Progenitor cell of endocrine pancreas (in vitro differentiated cells): ENCODE results near the gene KCNQ4. TPM values are rescaled to one million over a fixed set of nuclear protein-coding genes. Genes with fewer than 3 reads are reported as not detected.

Source experiments
- DNase-seq: peaks from one replicate; pipeline ENCODE4 v3.0.0; 2021; ENCODE audit warnings: low spot score; ENCODE audit not compliant: unreplicated experiment
- H3K27ac Mint-ChIP-seq: 2 replicates; pipeline ENCODE4 v1.8.0; 2021; ENCODE audit warnings: mild to moderate bottlenecking, moderate library complexity, mixed read lengths
- H3K27me3 Mint-ChIP-seq: 2 replicates; pipeline ENCODE4 v1.8.0; 2021; ENCODE audit warnings: mixed read lengths
- H3K36me3 Mint-ChIP-seq: 2 replicates; pipeline ENCODE4 v1.8.0; 2022; ENCODE audit warnings: mixed read lengths; ENCODE audit not compliant: insufficient read depth
- H3K4me1 Mint-ChIP-seq: 2 replicates; pipeline ENCODE4 v1.8.0; 2021; ENCODE audit warnings: low read depth, mixed read lengths
- H3K4me3 Mint-ChIP-seq: 2 replicates; pipeline ENCODE4 v1.8.0; 2021; ENCODE audit warnings: low read depth, mild to moderate bottlenecking, moderate library complexity, mixed read lengths
- H3K9me3 Mint-ChIP-seq: 2 replicates; pipeline ENCODE4 v1.8.0; 2021; ENCODE audit warnings: low read depth, mixed read lengths
- total RNA-seq: library from RNA; stranded (reverse); gene quantifications from 2 replicates; pipeline ENCODE4 v1.2.1, GENCODE V29; 2021
- TF ChIP-seq, protein P1 (sequence below): fragments of 200-600 bp; sonication (generic); IDR thresholded peaks from one replicate; pipeline ENCODE4 v1.5.0; 2021; ENCODE audit warnings: antibody characterized with exemption, mild to moderate bottlenecking; ENCODE audit not compliant: unreplicated experiment

Gene KCNQ4
- total RNA-seq, 1 donor from 2014 or later: 0.67 TPM

DNA sequence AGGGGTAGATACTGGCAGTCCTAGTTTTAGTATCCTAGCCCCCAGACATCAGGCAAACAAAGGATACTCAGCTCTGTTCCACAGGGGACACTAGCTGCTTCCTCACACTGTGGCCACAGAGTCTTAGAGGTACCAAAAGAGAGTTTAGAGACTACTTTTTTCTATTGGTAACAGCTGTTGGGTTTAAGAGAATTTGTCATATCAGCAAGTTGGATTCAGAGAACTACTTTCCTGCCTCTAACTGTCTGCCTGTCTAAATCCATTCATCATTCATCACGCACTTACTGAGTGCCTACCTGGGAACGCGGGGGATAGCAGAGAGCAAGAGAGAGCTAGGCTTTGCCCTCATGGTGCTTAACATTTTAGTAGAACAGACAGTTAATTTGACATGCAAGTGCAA lies 27.1 kb upstream of the KCNQ4 start:
- TF ChIP-seq, protein P1, sequence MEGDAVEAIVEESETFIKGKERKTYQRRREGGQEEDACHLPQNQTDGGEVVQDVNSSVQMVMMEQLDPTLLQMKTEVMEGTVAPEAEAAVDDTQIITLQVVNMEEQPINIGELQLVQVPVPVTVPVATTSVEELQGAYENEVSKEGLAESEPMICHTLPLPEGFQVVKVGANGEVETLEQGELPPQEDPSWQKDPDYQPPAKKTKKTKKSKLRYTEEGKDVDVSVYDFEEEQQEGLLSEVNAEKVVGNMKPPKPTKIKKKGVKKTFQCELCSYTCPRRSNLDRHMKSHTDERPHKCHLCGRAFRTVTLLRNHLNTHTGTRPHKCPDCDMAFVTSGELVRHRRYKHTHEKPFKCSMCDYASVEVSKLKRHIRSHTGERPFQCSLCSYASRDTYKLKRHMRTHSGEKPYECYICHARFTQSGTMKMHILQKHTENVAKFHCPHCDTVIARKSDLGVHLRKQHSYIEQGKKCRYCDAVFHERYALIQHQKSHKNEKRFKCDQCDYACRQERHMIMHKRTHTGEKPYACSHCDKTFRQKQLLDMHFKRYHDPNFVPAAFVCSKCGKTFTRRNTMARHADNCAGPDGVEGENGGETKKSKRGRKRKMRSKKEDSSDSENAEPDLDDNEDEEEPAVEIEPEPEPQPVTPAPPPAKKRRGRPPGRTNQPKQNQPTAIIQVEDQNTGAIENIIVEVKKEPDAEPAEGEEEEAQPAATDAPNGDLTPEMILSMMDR: no peak
- no peak overlapping the region for H3K4me3 Mint-ChIP-seq
- H3K27ac Mint-ChIP-seq: no peak overlapping the region
- DNase-seq: no peak
- H3K36me3 Mint-ChIP-seq: peaks cover 41% of the 10 kb centered on the region
- no peaks in the 10 kb centered on the region for H3K4me1 Mint-ChIP-seq
- no peaks in the 10 kb centered on the region for H3K27me3 Mint-ChIP-seq
- H3K9me3 Mint-ChIP-seq: no peaks in the 10 kb centered on the region

DNA sequence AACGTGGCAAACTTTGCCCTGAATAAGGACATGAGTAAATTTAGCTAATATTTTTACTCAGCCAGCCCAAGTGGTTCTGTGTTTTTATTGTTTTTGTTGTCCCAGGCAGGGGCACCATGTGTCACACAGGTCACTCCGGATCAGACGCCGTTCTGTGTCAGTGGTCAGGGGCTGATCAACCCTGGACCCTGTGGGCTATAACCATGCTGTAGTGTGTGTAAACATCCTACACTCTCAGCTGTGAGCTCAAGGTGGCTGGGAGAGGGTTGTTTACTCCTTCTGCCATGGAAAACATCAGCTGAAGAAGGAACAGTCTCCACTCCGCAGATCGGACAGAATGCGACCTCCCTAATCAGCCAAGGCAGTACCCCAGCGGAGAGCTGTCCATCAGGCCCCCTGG lies 26.5 kb upstream of the KCNQ4 start:
- Mint-ChIP-seq H3K36me3 (peaks cover 41% of the 10 kb centered on the region), H3K4me1 (no peaks in the 10 kb centered on the region), H3K27me3 (no peaks in the 10 kb centered on the region), H3K9me3 (no peaks in the 10 kb centered on the region), H3K4me3 (no peak overlapping the region), H3K27ac (no peak overlapping the region)
- no peak for DNase-seq
- TF ChIP-seq, protein P1: no peak

DNA sequence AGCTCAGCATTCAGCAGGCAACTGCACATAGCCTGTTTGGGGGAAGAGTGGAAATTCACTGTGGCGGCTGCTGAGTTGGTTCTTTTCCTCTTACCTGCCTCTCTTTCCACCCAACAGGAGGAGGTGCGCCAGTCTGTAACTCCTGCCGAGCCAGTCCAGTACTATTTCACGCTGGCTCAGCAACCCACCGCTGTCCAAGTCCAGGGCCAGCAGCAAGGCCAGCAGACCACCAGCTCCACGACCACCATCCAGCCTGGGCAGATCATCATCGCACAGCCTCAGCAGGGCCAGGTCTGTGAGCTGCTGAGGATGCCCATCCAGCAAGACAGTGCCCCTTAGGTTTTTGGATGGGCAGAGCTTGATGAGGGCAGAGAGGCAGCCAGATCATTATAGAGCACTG lies 25.6 kb upstream of the KCNQ4 start:
- Mint-ChIP-seq H3K4me3 (no peak overlapping the region), H3K4me1 (no peaks in the 10 kb centered on the region), H3K9me3 (no peaks in the 10 kb centered on the region), H3K27me3 (no peaks in the 10 kb centered on the region), H3K36me3 (peaks cover 38% of the 10 kb centered on the region), H3K27ac (no peak overlapping the region)
- TF ChIP-seq, protein P1: no peak
- DNase-seq: no peak

DNA sequence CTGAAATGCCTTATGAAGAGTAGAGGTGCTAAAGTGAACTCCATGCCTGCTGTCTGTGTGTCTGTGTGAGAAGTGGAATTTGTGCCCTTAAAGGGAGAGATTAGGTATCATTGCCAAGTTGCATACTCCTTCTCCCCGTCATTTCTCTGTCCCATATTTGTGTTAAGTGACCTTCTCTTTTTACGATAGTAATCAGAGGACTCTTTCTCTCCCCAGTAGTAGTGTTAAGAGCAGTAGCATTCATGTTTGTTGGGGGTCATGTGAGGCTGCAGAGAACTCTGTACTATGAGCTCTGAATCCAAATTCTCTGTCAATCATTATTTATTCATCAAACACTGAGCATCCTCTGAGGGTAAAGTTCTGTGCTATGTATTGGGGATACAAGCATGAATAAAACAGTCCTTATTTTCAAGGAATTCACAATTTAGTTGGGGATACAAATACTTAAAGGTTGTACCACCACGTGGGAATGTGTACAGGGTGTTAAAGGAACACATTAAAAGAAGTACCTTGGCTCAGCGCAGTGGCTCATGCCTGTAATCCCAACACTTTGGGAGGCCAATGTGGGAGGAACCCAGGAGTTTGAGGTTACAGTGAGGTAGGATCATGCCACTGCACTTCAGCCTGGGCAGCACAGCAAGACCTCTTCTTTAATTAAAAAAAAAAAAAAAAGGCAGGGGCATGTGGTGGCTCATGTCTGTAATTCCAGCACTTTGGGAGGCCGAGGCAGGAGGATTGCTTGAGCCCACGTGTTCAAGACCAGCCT lies 24.8 kb upstream of the KCNQ4 start:
- Mint-ChIP-seq H3K4me1 (no peaks in the 10 kb centered on the region), H3K4me3 (no peak overlapping the region), H3K27me3 (no peaks in the 10 kb centered on the region), H3K36me3 (peaks cover 33% of the 10 kb centered on the region), H3K9me3 (no peaks in the 10 kb centered on the region), H3K27ac (no peak overlapping the region)
- TF ChIP-seq, protein P1: no peak
- DNase-seq: no peak

DNA sequence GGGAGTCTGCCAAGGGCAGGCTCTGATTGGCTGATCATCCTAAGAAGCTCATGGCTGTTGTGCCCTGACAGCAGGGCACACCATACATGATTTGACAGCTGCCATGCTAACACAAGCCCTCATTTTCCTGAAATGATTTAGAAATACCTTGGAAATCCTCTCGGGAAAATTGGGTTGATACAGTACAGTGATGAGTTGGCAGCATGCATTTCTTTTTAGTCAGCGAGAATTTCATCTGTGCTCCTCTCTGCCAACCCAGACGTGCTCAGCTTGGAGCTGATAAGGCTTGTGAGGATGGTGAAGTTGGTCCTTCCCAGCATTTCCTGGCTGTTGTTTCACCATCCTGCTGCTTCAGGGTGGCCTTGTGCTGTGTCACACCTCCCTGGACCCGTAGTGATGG lies 22.6 kb upstream of the KCNQ4 start:
- no peak for DNase-seq
- Mint-ChIP-seq H3K36me3 (peaks cover 30% of the 10 kb centered on the region), H3K4me3 (no peak overlapping the region), H3K27me3 (no peaks in the 10 kb centered on the region), H3K9me3 (no peaks in the 10 kb centered on the region), H3K4me1 (no peaks in the 10 kb centered on the region), H3K27ac (no peak overlapping the region)
- TF ChIP-seq, protein P1: no peak
